RWPE1 (cell line): ENCODE results near the gene RNF187.

Experiments
- CTCF ChIA-PET: fragments of 350-600 bp; sonication (Branson Sonifier 250); formaldehyde crosslinking; extraction: SDS; loops from one replicate; lab custom pipeline; 2021; lab: Yijun Ruan, JAX
- POLR2A ChIA-PET: fragments of 400-600 bp; formaldehyde crosslinking; extraction: SDS; loops from one replicate; lab custom pipeline; 2020; ENCODE audit warnings: antibody characterized with exemption; ENCODE audit not compliant: low non-redundant PET; lab: Yijun Ruan, JAX
- DNase-seq: peaks from one replicate; pipeline ENCODE4 v3.0.0; 2012; ENCODE audit warnings: low spot score
- H3K27ac ChIP-seq: fragments of 450-650 bp; 2 replicates; pipeline ENCODE4 v1.5.1; 2017
- CTCF ChIP-seq: fragments of 450-650 bp; conservative IDR thresholded peaks from 2 replicates; pipeline ENCODE4 v1.5.1; 2017; ENCODE audit warnings: low read depth, mild to moderate bottlenecking

The RNF187 gene

GRCh38 chr1:228487336-228488124 is at the start of gene RNF187:
TSS of gene RNF187 (plus strand) at chr1:228487382.
- DNase-seq, result peak; percentile 20

GRCh38 chr1:228437424-228437962 is 49.7 kb upstream of the RNF187 start:
- POLR2A ChIA-PET, result no interaction called here
- TF ChIP-seq CTCF, result no peak
- CTCF ChIA-PET, result interaction anchor here (0.6 kb wide), 1 partner anchor 14 kb away, joined by 3 read pairs; no protein-coding TSS in a partner anchor
- no peak for DNase-seq
- H3K27ac ChIP-seq, result no peak overlapping the region

More at GRCh38 chr1:228487336-228488124, at the start of gene RNF187:
- ChIA-PET CTCF (no interaction called here), POLR2A (interaction anchor here (1.5 kb wide), 1 partner anchor 30 kb away, joined by 6 read pairs; a partner anchor contains a TSS)
- peak within 1 kb of the TSS; percentile 96 for H3K27ac ChIP-seq
- no peak for TF ChIP-seq CTCF

- CTCF ChIA-PET, result no interaction called here
- DNase-seq, result no peak
- TF ChIP-seq CTCF, result no peak
- POLR2A ChIA-PET, result no interaction called here
- no peak overlapping the region for H3K27ac ChIP-seq
Observed at GRCh38 chr1:228438266-228438665, 48.9 kb upstream of the RNF187 start.

- POLR2A ChIA-PET, result no interaction called here
Observed at GRCh38 chr1:228440761-228441500, 46.3 kb upstream of the RNF187 start.

GRCh38 chr1:228443395-228443794 is 43.8 kb upstream of the RNF187 start:
- CTCF ChIA-PET, result no interaction called here
- no peak overlapping the region for H3K27ac ChIP-seq
- no peak for DNase-seq
- POLR2A ChIA-PET, result no interaction called here
- no peak for TF ChIP-seq CTCF

More at GRCh38 chr1:228440761-228441500, 46.3 kb upstream of the RNF187 start:
- CTCF ChIA-PET, result no interaction called here
- DNase-seq, result no peak
- H3K27ac ChIP-seq, result no peak overlapping the region
- TF ChIP-seq CTCF, result no peak

GRCh38 chr1:228445490-228445842 is 41.7 kb upstream of the RNF187 start:
- DNase-seq, result no peak
- no peak for TF ChIP-seq CTCF
- CTCF ChIA-PET, result no interaction called here
- H3K27ac ChIP-seq, result no peak overlapping the region
- POLR2A ChIA-PET, result no interaction called here
